Measurements from ENCODE around the gene ITGA2. TPM values are rescaled to one million over a fixed set of nuclear protein-coding genes. Genes with fewer than 3 reads are reported as not detected.
A peak's percentile ranks its signal among the peaks of the same experiment; 100 is the strongest.
"Not testable (repeated sequence)": the region's sequence is repeated elsewhere in the genome, so short reads cannot be mapped to it uniquely, and the experiment has no call there.

ITGA2 gene
- 0.21 and 0.31 TPM in 2 replicates for total RNA-seq
- polyA plus RNA-seq (2012) = 0.24 TPM

DNA sequence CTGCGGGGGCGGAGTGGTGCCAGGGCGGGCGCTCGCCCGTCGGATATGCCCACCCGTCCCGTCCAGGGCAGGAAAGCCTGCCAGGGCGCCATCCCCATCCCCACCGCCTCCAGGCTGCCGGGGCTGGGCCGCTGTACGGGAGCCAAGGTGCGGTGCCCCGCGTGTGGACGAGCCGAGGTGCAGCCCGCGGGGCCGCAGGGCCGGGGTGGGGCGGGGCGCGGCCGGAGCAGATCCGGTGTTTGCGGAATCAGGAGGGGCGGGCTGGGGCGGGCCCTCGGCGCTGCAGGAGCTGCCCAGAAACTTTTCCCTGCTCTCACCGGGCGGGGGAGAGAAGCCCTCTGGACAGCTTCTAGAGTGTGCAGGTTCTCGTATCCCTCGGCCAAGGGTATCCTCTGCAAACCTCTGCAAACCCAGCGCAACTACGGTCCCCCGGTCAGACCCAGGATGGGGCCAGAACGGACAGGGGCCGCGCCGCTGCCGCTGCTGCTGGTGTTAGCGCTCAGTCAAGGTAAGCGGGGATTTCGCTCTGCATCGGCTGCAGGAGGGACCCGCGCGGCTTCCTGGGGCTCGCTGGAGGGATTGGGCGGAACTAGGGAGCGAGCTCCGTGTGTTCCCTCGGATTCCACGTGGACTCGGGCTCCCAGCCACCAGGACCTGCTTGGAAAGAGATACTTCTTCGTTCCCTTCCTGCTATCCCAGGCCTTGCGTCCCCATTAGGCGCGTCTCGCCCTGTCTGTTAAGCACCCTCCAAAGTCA lies at the start of gene ITGA2:
Gene ITGA2, plus strand, starts transcription at position 328 of the 756 bp plus-strand sequence. Its CDS starts 117 bp downstream, at position 445.
- peak; percentile 22 for DNase-seq (ENCODE audit: low read depth)

DNA sequence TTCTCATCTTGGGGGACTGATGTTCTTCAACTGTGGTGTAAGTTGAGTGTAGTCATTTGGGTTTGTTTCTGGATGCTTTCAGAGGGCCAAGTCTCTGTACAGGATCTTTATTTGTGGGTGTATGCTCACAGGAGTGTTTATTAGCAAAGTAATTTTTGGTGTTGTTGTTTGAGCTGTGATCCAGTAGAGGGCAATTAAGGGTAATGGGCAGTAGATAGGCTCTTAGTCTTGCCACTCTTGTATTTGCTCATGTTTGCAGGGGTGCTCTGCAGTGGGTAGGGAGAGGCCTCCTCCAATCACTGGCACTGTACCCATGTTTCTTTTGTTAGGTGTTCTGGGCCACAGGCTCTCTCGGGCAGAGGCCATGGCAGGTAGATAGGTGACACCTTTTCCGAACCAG lies 45.9 kb upstream of the ITGA2 start:
- no peak for DNase-seq (ENCODE audit: low read depth)

DNA sequence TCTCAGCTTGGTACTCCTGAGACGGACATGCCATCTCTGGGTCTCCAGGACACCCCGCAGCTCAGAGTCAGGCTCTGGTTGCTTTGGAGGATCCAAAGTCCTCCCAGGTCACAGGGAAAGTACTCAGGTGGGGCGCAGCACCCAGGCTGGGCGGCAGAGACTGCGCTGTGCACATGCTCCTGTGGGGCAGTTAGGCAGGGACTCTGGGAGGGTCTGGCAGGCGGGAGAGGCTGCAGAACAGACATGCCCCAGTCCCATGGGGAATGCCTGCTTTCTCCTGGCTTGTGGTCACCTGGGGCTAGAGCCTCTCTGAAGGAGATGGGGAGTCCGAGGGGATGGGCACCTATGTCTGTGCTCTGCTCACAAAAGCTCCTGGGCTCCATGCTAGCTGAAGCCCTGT lies 45.3 kb upstream of the ITGA2 start:
- DNase-seq (ENCODE audit: low read depth) = no peak

DNA sequence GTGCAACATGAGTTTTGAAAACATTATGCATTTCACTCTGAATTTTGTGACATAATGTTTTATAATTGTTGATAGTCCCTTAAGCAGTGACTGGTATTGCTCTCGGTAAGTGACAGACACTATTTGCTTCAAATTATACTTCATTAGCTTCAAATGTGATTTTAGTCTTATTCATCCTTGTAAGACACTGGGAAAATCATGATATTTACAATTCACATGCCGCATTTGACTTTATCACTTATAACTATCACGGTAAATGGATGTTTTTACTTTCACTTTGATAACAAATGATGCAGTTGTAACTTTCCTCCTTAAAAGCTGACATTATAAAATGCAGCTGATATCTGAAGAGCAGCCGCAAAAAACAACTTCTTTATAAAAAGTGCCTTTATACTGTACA lies 44.1 kb upstream of the ITGA2 start:
- DNase-seq (ENCODE audit: low read depth) = peak; percentile 11

DNA sequence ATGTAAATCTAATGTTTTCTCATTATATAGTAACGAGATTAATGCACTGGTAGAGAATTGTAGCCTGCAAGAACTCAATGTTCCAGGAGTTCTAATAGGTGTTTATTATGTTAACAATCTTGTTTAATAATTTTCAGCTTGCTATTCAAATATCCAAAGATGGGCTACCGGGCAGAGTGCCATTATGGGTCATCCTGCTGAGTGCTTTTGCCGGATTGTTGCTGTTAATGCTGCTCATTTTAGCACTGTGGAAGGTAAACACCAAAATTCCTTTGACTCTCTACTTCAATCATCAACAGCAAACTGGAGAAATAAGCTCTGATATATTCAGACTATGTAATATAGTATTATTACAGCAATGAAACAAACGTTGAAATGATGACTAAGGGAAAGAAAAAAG lies 41.9 kb upstream of the ITGA2 start:
- no peak for DNase-seq (ENCODE audit: low read depth)

DNA sequence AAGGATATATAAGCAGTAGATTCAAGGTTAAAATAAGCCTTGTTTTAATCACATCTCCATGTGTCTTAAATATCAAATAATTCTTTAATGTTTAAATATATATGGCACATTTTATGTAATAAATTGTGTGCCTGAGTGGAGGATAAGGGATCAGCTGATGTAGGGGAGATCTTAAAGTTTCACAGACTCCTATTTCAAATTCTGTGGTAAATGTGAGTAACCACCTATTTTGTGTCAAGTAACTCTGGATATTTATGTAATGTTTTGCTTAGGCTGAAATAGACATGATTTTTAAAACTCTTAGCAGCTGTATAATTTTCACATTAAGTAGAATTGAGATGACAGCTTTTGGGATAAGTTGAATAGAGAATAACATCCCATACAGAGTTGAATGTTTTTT lies 41.3 kb upstream of the ITGA2 start:
- DNase-seq (ENCODE audit: low read depth) = no peak

DNA sequence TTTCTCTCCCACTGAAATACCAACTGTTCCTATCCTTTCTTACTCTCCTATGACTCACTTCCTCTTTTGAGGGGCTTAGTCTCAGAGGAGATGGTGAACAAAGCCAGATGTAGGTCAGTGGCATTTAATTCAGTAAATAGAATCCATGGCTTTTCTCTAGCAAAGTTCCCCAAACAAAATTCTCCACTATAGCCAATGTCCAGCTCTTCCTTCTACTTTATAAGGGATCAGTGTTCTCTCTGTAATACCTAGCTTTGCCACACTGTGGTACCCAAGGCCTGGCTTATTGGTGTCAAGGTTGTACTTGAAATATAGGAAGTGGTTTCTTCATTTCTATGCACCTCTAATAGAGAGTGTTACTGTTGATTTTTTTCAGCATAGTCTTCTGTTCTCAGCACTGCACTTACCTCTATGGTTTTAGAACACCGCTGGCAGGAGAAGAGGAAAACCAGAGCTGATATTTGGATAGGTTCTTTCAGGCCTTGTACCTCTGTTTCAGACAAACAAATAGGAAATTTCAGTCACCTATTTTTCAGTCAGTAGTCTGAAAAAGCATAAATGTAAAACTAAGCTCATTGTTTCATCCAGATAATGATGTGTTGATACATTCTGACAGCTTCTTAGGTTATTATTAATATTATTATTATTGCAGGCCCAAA lies 40.6 kb upstream of the ITGA2 start:
- peak; percentile 79 for DNase-seq (ENCODE audit: low read depth)

DNA sequence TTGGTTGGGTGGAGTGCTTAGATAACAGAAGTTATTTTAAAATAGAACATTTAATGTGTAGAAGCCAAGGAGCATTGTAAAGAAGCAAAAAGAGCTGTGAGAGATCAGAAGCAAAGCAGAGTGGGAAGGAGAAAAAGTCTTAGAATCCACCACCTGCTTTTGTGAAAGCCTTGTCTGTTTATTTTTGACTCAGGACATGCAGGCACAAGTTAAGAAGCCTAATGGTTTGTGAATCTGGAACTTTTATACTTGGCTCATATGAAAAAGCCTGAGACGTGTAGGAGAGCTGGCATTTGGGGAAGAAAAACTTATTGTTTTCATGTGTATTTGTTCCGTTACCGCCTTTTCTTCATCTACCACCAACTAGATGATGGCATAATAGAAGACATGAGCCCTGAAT lies 38.5 kb upstream of the ITGA2 start:
- no peak for DNase-seq (ENCODE audit: low read depth)

DNA sequence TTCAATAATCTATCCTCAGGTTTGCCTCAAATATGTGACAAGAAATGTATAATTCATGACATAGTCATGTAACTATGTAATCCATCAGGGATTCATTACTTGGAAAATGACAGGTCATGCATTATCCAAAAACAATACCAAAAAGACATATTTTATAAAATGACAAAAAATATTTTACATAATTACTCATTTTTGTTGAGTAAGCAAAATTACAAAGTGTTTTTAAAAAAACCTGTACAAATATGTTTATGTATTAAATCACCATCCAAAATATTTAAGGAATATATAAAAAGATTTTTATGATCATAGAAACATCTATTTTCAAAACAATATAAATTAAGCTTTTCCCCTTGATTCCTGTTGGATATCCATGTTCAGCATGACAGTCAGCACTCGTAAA lies 36.7 kb upstream of the ITGA2 start:
- DNase-seq (ENCODE audit: low read depth) = no peak

DNA sequence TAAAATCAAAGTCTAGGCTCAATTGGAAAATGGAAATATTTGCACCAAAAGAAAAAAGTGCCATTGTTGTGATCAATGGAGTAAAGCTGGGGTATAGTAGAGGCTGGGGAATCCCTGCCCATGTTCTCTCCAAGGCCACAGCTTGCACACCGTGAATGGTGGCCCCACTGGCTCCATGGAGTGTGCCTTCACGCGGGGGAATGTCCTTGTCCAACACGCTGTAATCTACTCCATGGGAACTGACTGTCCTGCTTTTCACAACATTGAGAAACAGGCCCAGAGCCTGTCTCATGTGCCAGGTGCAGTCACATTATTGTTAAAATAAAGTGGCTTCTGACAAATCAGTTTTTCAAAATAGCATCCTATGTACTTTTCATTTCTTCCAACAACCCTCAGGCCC lies 33.1 kb upstream of the ITGA2 start:
- no peak for DNase-seq (ENCODE audit: low read depth)

DNA sequence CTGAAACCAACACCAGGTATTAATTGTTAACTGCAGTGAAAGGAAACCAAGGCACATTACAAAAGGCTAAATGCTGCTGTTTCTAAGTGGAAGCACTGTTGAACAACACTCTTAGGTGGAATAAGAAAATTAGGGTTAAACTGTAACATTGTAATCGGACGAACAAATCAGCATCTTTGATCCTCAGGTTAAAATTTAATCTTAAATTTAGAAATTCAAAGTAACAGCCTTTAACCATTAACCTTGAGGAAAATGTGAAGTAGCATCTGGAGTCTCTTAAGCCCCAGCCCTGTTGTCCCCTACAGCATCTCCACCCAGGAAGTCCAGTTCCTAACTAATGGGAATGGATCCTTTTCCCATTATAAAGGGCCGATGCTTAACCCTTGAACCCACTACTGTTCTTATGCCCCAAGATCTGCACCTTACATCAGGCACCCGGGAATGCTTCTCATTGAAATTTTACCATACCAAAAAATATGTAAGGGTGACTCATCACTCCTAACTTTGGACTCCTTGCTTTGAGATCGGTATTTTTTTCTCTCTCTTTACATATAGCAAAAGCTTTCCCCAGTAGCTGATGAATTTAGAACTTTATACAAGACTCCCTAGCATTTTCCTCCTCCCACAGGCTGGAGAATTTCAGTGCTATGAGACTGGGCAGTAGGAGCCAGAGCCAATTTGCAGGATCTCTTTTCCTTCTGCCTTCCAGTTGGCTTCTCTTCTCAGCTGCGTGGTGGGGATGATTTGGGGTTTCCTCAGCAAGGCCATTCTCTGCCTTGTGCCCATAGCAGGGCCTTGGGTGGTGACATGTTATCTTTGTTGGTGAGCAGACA lies 32.0 kb upstream of the ITGA2 start:
- DNase-seq (ENCODE audit: low read depth) = no peak

DNA sequence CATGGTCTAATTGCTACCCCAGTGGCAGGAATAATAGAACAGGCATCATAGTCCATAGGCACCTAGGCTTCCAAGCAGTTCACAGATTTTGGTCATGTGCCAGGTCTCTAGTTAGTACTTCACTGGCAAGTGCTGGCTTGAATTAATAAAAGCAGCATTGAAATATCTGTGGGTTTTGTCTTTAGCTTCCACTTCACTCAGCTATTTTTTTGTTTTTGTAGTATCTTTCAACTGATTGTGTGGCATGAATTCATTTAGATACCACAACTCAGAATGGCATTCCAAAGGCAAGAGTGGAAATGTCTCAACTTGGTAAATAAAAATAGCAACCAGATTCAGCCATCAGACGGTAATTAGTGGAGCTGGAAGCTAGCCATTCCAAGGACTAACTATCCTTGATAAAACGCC lies 27.9 kb upstream of the ITGA2 start:
- peak; percentile 27 for DNase-seq (ENCODE audit: low read depth)

DNA sequence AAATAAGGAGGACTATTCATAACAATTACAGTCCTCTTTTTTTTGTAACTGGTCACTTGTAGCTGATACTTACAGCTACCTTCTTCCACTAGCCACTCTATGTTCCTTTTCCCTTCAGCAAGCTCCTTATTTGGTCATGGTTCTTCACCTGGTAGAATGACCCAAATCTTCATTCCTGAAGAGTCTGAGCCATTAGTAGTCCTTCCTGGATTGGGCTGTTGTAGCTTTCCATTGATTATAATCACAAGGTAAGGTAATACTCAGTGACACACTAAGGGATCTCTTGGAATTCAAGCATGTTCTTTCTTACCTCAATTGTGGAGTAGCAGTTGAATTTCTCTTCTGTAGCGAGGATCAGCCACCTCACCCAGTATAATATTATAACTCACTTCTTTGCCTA lies 25.5 kb upstream of the ITGA2 start:
- DNase-seq (ENCODE audit: low read depth) = no peak

DNA sequence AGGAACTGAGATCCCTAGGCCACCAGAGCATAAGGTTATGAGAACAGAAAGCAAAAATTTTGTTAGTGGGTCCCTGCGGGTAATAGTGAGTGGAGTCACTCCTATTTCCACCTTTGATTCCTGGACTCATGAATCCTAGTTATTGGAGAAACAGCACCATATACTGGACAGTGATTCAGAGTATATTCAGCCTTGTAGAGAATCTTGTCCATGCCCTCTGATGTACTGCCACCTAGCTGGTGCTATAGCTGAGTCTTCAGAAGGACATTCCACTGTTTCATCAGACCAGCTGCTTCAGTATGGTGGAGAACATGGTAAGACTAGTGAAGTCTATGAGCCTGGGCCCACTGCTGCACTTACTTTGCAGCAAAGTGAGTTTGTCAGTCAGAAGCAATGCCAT lies 25.0 kb upstream of the ITGA2 start:
- DNase-seq (ENCODE audit: low read depth) = no peak

DNA sequence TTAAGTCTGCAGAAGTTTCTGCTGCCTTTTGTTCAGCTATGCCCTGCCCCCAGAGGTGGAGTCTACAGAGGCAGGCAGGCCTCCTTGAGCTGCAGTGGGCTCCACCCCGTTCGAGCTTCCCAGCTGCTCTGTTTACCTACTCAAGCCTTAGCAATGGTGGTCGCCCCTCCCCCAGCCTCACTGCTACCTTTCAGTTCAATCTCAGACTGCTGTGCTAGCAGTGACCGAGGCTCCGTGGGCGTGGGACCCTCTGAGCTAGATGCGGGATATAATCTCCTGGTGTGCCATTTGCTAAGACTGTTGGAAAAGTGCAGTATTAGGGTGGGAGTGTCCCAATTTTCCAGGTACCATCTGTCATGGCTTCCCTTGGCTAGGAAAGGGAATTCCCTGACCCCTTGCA lies 13.0 kb upstream of the ITGA2 start:
- not testable (repeated sequence) for DNase-seq (ENCODE audit: low read depth)

DNA sequence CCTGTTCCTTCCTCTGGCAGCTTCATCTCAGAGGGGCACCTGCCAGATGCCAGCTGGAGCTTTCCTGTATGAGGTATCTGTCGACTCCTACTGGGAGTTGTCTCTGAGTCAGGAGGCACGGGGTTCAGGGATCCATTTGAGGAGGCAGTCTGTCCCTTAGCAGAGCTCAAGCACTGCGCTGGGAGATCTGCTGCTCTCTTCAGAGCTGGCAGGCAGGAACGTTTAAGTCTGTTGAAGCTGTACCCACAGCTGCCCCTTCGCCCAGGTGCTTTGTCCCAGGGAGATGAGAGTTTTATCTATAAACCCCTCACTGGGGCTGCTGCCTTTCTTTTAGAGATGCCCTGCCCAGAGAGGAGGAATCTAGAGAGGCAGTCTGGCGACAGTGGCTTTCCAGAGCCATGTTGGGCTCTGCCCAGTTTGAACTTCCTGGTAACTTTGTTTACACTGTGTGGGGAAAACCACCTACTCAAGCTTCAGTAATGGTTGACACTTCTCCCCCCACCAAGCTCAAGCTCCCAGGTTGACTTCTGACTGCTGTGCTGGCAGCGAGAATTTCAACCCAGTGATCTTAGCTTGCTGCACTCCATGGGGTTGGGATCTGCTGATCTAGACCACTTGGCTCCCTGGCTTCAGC lies 11.8 kb upstream of the ITGA2 start:
- no peak for DNase-seq (ENCODE audit: low read depth)

DNA sequence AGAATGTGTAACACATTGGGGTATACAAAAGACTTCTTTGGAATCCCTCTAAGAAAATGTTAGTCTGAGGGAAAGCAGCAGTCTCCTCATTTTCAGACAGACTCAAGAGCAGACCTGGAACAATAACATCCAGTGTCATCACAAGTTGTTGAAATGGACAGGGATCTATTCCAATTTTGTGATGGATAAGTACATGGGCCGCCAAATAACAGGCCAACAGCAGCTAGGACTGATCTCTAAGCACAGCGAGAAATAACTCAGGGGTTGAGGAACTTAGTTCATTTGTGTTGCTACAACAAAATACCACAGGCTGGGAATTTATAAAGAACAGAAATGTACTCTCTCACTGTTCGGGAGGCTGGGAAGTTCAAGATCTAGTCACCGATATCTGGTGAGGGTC lies 7.6 kb upstream of the ITGA2 start:
- no peak for DNase-seq (ENCODE audit: low read depth)

DNA sequence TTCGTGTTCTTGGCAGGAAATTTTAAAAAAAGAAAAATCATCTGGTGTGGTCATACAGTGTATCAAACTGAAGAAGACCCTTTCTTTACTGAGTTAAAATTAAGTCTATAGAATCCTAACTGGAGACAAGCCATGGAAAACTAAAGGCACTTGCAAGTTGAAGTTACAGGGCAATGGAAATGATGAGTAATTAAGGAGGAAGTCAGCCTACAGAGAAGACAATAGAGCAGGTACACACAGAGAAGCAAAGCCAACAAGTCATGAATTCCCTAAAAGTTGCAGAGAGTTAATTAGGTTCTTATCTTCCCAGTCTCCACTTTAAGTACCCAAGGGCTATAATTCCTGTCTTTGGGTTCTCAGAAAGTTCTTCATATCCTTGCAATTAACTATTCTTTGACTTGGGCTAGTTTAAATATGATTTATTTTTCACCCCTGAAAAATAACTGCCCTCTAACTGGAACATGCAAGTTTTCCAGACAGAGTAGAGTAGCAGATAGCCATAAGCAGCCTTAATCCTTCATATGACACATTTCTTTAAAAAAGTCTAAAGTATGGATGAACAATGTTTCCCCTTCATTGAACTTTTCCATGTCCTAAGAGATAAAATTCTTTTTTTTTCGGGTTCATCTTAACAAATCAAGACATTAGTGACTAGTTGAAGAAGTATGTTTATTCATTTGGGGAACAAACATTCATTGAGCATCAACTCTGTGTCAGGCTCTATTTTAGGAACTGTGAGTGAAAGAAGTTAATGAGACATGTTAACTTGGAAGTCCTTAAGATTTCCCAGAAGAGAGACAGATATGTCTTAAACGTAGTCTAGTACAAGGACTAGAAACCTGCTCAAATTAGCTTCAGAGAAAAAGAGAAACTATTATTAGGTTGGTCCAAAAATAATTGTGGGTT lies 5.2 kb upstream of the ITGA2 start:
- no peak for DNase-seq (ENCODE audit: low read depth)

DNA sequence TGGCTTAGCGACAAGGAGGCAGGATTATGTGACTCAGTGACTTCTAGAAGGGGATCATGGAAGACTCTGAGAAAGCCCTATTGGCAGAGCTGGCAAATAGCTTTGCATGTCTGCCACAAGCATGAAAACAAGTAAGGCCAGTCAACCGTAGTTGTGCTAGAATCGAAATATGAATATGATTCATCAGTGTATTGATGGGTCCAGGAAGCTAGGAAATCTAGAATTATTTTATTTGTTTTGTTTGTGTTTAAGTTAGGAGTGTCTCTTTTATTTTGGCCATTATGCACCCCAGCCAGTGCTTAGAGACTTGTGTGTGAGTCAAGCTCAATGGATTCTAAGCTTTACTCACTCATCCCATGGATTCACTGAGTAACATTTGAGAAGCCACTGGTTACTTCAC lies 3.8 kb upstream of the ITGA2 start:
- no peak for DNase-seq (ENCODE audit: low read depth)

DNA sequence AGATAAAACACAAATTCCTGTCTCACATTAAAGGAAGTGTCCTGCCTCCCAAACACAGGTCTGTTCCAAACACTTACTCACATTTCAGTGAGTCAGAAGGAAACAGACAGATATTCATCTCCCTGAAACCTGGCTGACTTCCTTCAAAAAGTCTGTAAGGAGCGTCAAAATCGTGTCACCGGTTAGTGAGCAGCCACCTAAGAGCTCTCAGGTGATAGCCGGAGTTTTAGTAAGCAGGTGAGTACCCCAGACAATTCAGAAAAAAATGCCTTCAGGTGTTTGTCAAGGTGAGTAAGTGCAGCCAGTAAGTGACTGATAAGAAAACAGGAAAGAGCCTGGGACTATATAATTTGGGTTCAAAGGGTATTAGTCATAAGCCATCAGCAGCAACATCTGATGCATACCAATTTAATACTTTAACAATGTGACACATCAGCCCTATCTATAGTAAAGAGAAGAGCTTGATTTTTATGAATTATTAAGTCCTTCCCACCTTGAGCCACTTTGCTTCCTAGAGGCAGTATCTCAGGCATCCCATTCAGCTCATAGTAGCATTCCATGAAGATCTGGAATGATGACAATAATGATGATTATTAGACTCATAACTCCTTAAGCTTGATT lies 1.3 kb upstream of the ITGA2 start:
- DNase-seq (ENCODE audit: low read depth) = no peak
